SKM-1 treated with dmso at 0.1 percent for 144 hours (cell line): ENCODE measurements around the gene DUSP8.

Source experiments
- DNase-seq: peaks from one replicate; lab custom pipeline; 2025; ENCODE audit not compliant: unreplicated experiment; lab: John Stamatoyannopoulos, UW

The DUSP8 gene

DNA sequence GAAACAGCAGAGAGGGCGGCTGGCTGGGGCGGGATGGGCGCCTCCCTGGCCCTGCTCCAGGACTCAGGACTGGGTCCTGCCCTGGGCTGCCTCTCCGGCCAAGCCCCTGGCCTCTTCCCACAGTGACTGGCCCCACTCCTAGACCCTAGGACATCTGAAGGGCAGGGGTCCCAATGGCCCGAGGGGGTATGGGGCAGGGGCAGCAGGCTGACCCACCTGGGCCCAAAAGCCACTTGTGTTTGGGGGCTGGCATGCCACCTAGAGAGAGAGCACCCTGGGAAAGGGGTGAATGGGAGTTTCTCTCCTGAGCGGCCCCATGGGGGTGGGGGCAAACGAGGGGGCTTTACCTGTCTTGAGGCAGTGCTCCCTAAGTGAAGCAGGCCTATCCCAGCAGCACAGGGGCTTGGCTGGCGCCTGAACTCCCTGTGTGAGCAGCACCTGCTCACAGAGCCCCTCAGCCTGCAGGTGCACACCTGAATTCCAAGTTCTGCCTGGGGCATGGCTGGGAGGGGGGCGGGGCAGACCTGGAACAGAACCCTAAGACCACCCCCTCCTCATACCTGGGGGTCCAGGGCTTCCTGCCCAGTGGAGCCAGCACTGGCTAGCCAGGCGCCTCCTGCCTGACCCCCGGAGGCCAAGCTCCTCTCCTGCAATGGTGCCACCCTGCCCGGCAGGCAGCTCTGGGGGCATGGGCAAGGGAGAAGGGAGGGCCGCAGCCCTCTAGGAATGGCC lies 16.9 kb downstream of the DUSP8 start:
- DNase-seq = no peak

- no peak for DNase-seq
These were observed 18.1 kb downstream of the DUSP8 start for GRCh38 chr11:1553808-1554594.

GRCh38 chr11:1549338-1550330 lies 22.4 kb downstream of the DUSP8 start:
- DNase-seq = no peak

GRCh38 chr11:1548221-1549070 lies 23.6 kb downstream of the DUSP8 start:
- DNase-seq = peak; percentile 19

GRCh38 chr11:1547467-1548098 lies 24.5 kb downstream of the DUSP8 start:
- DNase-seq = no peak

GRCh38 chr11:1546536-1547466 lies 25.3 kb downstream of the DUSP8 start:
- DNase-seq = peak; percentile 21

GRCh38 chr11:1546077-1546535 lies 26.0 kb downstream of the DUSP8 start:
- no peak for DNase-seq

GRCh38 chr11:1545432-1545831 lies 26.6 kb downstream of the DUSP8 start:
- no peak for DNase-seq

GRCh38 chr11:1544536-1544935 lies 27.5 kb downstream of the DUSP8 start:
- no peak for DNase-seq

DNA sequence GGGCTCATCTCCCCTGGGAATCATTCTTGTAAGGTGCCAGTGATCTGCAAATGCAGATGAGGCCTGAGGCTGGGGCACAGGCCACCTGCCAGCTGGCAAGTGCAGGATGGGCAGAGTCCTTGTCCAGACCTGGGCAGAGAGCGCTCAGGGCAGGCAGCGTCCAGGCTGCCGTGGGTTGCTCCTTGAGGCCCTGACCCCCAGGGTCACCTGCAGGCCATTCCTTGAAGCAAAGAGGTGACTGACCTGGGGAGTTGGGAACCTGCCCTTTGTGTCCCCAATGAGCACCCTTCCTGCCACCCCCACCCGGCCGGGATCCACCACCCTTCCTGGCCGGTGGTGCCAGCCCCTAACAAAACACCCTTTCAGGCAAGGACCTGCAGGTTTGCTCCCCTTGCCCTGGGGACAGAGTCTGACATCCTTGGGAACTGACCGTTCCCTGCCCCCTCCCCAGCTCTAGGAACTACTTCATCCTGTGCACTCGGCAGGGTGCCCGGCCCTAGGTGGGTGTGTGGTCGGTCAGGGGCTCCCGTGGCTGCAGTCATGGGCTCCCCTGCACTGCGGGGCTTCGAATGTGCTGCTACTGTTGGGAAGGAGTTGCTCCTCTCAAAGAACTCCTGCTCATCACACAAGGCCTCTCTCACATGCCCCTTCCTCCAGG lies 28.3 kb downstream of the DUSP8 start:
- no peak for DNase-seq

DNA sequence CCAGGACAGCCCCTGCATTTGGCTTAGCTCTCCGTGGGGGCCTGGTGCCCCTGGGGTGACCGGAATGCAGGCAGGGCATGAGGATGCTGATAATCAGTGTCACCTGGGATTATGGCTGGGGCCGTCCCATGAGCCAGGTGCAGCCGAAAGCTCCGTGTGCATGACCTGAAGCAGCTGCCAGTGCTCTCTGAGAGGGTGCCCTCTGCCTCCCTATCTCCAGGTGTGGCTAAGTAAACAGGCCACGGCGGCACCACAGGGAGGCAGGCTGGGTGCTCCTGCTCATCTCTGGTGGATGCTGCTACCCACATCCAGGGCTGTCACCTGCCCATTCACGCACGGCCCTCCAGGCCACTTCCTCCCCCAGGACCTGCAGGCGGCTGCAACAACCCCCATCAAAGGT lies 29.8 kb downstream of the DUSP8 start:
- DNase-seq = no peak

- DNase-seq = no peak
These were observed 30.4 kb downstream of the DUSP8 start for GRCh38 chr11:1541474-1542204.

DNA sequence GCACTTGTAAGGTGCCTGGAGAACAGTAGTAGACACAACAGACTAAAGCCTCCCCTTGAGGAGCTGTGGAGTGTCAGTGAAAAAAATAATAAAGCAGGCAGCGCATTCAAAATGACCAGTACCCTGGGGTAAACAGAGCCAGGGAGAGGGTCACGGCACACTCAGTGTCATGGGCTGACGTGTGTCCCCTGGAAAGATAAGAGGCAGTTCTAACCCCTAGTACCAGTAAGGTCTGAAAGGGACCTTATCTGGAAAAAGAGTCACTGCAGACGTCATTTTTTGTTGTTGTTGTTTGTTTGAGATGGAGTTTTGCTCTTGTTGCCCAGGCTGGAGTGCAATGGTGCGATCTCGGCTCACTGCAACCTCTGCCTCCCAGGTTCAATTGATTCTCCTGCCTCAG lies 32.0 kb downstream of the DUSP8 start:
- no peak for DNase-seq

- DNase-seq = no peak
These were observed 33.9 kb downstream of the DUSP8 start for GRCh38 chr11:1538153-1538552.

DNA sequence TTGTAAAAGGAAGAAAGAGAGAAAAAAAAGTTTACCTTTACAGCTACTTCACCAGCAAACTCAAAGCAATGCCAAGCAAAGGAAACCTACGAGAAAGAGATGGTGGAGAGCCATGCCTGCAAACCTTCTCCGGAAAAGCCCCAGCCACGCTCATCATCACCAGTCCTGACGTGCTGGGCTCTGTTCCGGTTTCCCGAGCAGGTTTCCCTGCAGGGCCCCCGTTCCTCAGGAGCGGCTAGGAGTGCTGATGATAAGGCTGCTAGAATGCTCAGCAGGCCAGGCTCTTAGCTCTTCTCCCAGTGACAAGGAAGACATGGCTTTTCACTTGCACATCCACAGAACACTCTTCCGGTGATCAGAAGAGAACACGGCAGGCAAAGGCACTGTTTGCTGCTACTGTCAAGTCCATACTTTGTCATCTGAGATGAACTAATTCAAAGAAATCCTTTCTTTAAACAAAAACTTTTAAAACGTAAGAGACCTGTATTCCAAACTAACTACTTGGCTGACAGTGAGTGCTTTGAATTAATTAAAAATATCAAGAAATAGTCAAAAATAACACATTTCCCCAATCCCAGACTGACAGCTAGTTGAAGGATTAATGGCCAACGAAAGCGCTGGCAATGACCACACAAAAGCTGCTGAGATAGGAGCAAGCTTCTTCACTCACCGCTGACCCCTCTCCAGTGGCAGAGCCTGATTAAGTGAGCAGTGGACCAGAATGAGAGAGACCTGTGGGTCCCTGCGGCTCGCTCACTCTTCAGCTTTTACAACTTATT lies 35.8 kb downstream of the DUSP8 start:
- no peak for DNase-seq

GRCh38 chr11:1534682-1535081 lies 37.4 kb downstream of the DUSP8 start:
- no peak for DNase-seq

- no peak for DNase-seq
These were observed 37.9 kb downstream of the DUSP8 start for GRCh38 chr11:1534171-1534570.
